ENCODE results near the gene FAM227B. TPM values are rescaled to one million over a fixed set of nuclear protein-coding genes. Genes with fewer than 3 reads are reported as not detected.
A peak's percentile ranks its signal among the peaks of the same experiment; 100 is the strongest.

FAM227B gene
- total RNA-seq, 1 experiment from 2014 or later: 0.98 TPM

- no peaks in the 10 kb centered on the region for H3K27me3 ChIP-seq (ENCODE audit: low read length)
- no peak overlapping the region for H2AFZ ChIP-seq (ENCODE audit: low read length)
- H3K9me3 ChIP-seq (ENCODE audit: low read length): peaks cover 4% of the 10 kb centered on the region
- no peak for TF ChIP-seq EZH2phosphoT487 (IDR thresholded peaks at IDR 0.05; ENCODE audit: borderline replicate concordance, low read length)
- TF ChIP-seq EZH2 (IDR thresholded peaks at IDR 0.05; ENCODE audit: low read length, unreplicated experiment): no peak
- TF ChIP-seq CTCF (conservative IDR thresholded peaks at IDR 0.05; ENCODE audit: low read depth, low read length): no peak
- no peaks in the 10 kb centered on the region for H3K9me2 ChIP-seq (replicated peaks; ENCODE audit: low read length)
- DNase-seq (no peak), ATAC-seq (no peak)
- H3K4me2 ChIP-seq (ENCODE audit: low read length): no peak overlapping the region
- CTCF ChIA-PET: no interaction called here
- BruUV-seq (replicated peaks): no TSS peak
- peak overlapping the region; percentile 90; the same call in 1 of the 2 replicates for H3K27ac ChIP-seq (ENCODE audit: low read length)
- H3F3A ChIP-seq (ENCODE audit: low read length, unreplicated experiment): peaks cover 8% of the 10 kb centered on the region
- H3K4me1 ChIP-seq (ENCODE audit: insufficient read depth, low read length): peaks cover 28% of the 10 kb centered on the region
- no peaks in the 10 kb centered on the region for H4K20me1 ChIP-seq (ENCODE audit: low read length)
- peaks cover 35% of the 10 kb centered on the region for H3K36me3 ChIP-seq (ENCODE audit: low read depth, low read length)
- no peak overlapping the region for H3K9ac ChIP-seq (ENCODE audit: low read length)
- POLR2A ChIA-PET (ENCODE audit: unreplicated experiment): no interaction called here
- H3K79me2 ChIP-seq (ENCODE audit: low read length): peaks cover 29% of the 10 kb centered on the region
- no peak overlapping the region; the same call in 1 of the 2 replicates for H3K4me3 ChIP-seq (ENCODE audit: low read length)
- intact Hi-C loops (cut with micrococcal nuclease): loop anchor here (2.0 to 10.0 kb wide), 4 partner anchors 222 to 391 kb away; no protein-coding TSS in a partner anchor
Measured at GRCh38 chr15:49625460-49626036, 4.9 kb upstream of the FAM227B start.

GRCh38 chr15:49624056-49624455 is 3.4 kb upstream of the FAM227B start:
- Histone ChIP-seq H3K79me2 (ENCODE audit: low read length) (peaks cover 29% of the 10 kb centered on the region), H3K9ac (ENCODE audit: low read length) (no peak overlapping the region), H2AFZ (ENCODE audit: low read length) (no peak overlapping the region), H3K9me3 (ENCODE audit: low read length) (peaks cover 4% of the 10 kb centered on the region), H3K4me3 (ENCODE audit: low read length) (no peak overlapping the region), H3K9me2 (replicated peaks; ENCODE audit: low read length) (no peaks in the 10 kb centered on the region), H3K4me1 (ENCODE audit: insufficient read depth, low read length) (peaks cover 35% of the 10 kb centered on the region), H3K4me2 (ENCODE audit: low read length) (no peak overlapping the region), H3F3A (ENCODE audit: low read length, unreplicated experiment) (peaks cover 11% of the 10 kb centered on the region), H3K27me3 (ENCODE audit: low read length) (no peaks in the 10 kb centered on the region), H3K27ac (ENCODE audit: low read length) (no peak overlapping the region), H3K36me3 (ENCODE audit: low read depth, low read length) (peaks cover 35% of the 10 kb centered on the region), H4K20me1 (ENCODE audit: low read length) (no peaks in the 10 kb centered on the region)
- CTCF ChIA-PET: no interaction called here
- intact Hi-C loops (cut with micrococcal nuclease): loop anchor here (5.0 to 10.0 kb wide), 3 partner anchors 208 to 428 kb away; no protein-coding TSS in a partner anchor
- no TSS peak for BruUV-seq (replicated peaks)
- no peak for TF ChIP-seq EZH2phosphoT487 (IDR thresholded peaks at IDR 0.05; ENCODE audit: borderline replicate concordance, low read length)
- TF ChIP-seq CTCF (conservative IDR thresholded peaks at IDR 0.05; ENCODE audit: low read depth, low read length): no peak
- no peak for TF ChIP-seq EZH2 (IDR thresholded peaks at IDR 0.05; ENCODE audit: low read length, unreplicated experiment)
- POLR2A ChIA-PET (ENCODE audit: unreplicated experiment): no interaction called here
- ATAC-seq (no peak), DNase-seq (no peak)

- Histone ChIP-seq H2AFZ (ENCODE audit: low read length) (no peak overlapping the region), H3K9me3 (ENCODE audit: low read length) (peaks cover 4% of the 10 kb centered on the region), H4K20me1 (ENCODE audit: low read length) (no peaks in the 10 kb centered on the region), H3K79me2 (ENCODE audit: low read length) (peaks cover 29% of the 10 kb centered on the region), H3K36me3 (ENCODE audit: low read depth, low read length) (peaks cover 35% of the 10 kb centered on the region), H3K9ac (ENCODE audit: low read length) (no peak overlapping the region), H3K4me1 (ENCODE audit: insufficient read depth, low read length) (peaks cover 26% of the 10 kb centered on the region), H3K27me3 (ENCODE audit: low read length) (no peaks in the 10 kb centered on the region), H3K9me2 (replicated peaks; ENCODE audit: low read length) (no peaks in the 10 kb centered on the region), H3K4me2 (ENCODE audit: low read length) (no peak overlapping the region; the same call in 1 of the 2 replicates), H3K27ac (ENCODE audit: low read length) (no peak overlapping the region), H3K4me3 (ENCODE audit: low read length) (no peak overlapping the region), H3F3A (ENCODE audit: low read length, unreplicated experiment) (peaks cover 11% of the 10 kb centered on the region)
- TF ChIP-seq CTCF (conservative IDR thresholded peaks at IDR 0.05; ENCODE audit: low read depth, low read length): no peak
- no peak for ATAC-seq
- no TSS peak for BruUV-seq (replicated peaks)
- CTCF ChIA-PET: no interaction called here
- POLR2A ChIA-PET (ENCODE audit: unreplicated experiment): no interaction called here
- intact Hi-C loops (cut with micrococcal nuclease): loop anchor here (5.0 to 10.0 kb wide), 3 partner anchors 210 to 430 kb away; no protein-coding TSS in a partner anchor
- DNase-seq: no peak
Measured at GRCh38 chr15:49622561-49622960, 1.9 kb upstream of the FAM227B start.
